UCSD-AML1 (cell line): ENCODE measurements around the gene SPRYD3.

Experiments used
- DNase-seq: peaks from one replicate; lab custom pipeline; 2025; ENCODE audit not compliant: unreplicated experiment; lab: John Stamatoyannopoulos, UW

SPRYD3 gene

GRCh38 chr12:53082637-53083175 lies 3.5 kb upstream of the SPRYD3 start:
- DNase-seq: no peak

- no peak for DNase-seq
Observed at GRCh38 chr12:53078425-53079225, 565 bp downstream of the SPRYD3 start.

- no peak for DNase-seq
Observed at GRCh38 chr12:53077030-53077429, 2.2 kb downstream of the SPRYD3 start.

GRCh38 chr12:53076461-53076860 lies 2.7 kb downstream of the SPRYD3 start:
- no peak for DNase-seq

- DNase-seq: no peak
Observed at GRCh38 chr12:53074999-53075370, 4.2 kb downstream of the SPRYD3 start.

- DNase-seq: no peak
Observed at GRCh38 chr12:53074283-53074998, 4.7 kb downstream of the SPRYD3 start.

GRCh38 chr12:53073881-53074280 lies 5.3 kb downstream of the SPRYD3 start:
- DNase-seq: no peak

- no peak for DNase-seq
Observed at GRCh38 chr12:53071591-53072551, 7.3 kb downstream of the SPRYD3 start.

GRCh38 chr12:53070877-53071492 lies 8.2 kb downstream of the SPRYD3 start:
- DNase-seq: no peak

- DNase-seq: no peak
Observed at GRCh38 chr12:53069621-53070410, 9.4 kb downstream of the SPRYD3 start.

GRCh38 chr12:53068811-53069585 lies 10.2 kb downstream of the SPRYD3 start:
- no peak for DNase-seq

- no peak for DNase-seq
Observed at GRCh38 chr12:53067993-53068770, 11.0 kb downstream of the SPRYD3 start.

GRCh38 chr12:53067074-53067992 lies 11.9 kb downstream of the SPRYD3 start:
- DNase-seq: no peak

- peak; percentile 64 for DNase-seq
Observed at GRCh38 chr12:53065975-53066931, 12.9 kb downstream of the SPRYD3 start.

GRCh38 chr12:53065470-53065869 lies 13.7 kb downstream of the SPRYD3 start:
- no peak for DNase-seq
